Keratinocyte (primary cell): ENCODE results near the gene MSS51. TPM values are rescaled to one million over a fixed set of nuclear protein-coding genes. Genes with fewer than 3 reads are reported as not detected.

Source experiments
- DNase-seq: peaks from one replicate; pipeline ENCODE4 v3.0.0-alpha.2; 2011; ENCODE audit warnings: low read depth, missing footprints, low spot score
- FAIRE-seq: peaks from 2 replicates; lab custom pipeline; 2011; peaks lifted over from hg19 to GRCh38; lab: Jason Lieb, UNC
- H2AFZ ChIP-seq: 2 replicates; pipeline ENCODE4 v1.6.0; 2012; ENCODE audit warnings: low read length, control low read depth, inconsistent platforms; ENCODE audit not compliant: control insufficient read depth
- H3K27ac ChIP-seq: 2 replicates; pipeline ENCODE4 v1.5.1; 2011; ENCODE audit warnings: low read length; ENCODE audit not compliant: control insufficient read depth, insufficient read depth
- H3K27me3 ChIP-seq: 3 replicates; pipeline ENCODE4 v1.6.0; 2011; ENCODE audit warnings: low read length; ENCODE audit not compliant: control insufficient read depth, insufficient read depth; ENCODE audit errors: extremely low read depth
- H3K36me3 ChIP-seq, 2 experiments: 2 replicates in 1 of 2; 3 replicates in 1 of 2; pipeline ENCODE4 v1.5.1; 2011; ENCODE audit warnings: low read length in 2 of 2, mild to moderate bottlenecking in 1 of 2; ENCODE audit not compliant: control insufficient read depth in 2 of 2, insufficient read depth in 2 of 2; ENCODE audit errors: extremely low read depth in 1 of 2
- H3K4me1 ChIP-seq: 3 replicates; pipeline ENCODE4 v1.5.1; 2011; ENCODE audit warnings: low read length; ENCODE audit not compliant: control insufficient read depth, insufficient read depth; ENCODE audit errors: extremely low read depth
- H3K4me2 ChIP-seq: 3 replicates; pipeline ENCODE4 v1.6.0; 2011; ENCODE audit warnings: low read depth, low read length; ENCODE audit not compliant: control insufficient read depth, insufficient read depth; ENCODE audit errors: extremely low read depth
- H3K4me3 ChIP-seq, 3 experiments: fragments of 200-600 bp in 1 of 3; sonication (generic) in 1 of 3; 2 replicates in 2 of 3; 3 replicates in 1 of 3; pipeline ENCODE4 v1.5.1; 2011 to 2016; ENCODE audit warnings: low read length in 3 of 3, mild to moderate bottlenecking in 3 of 3, control low read depth in 2 of 3, inconsistent platforms in 1 of 3, low read depth in 1 of 3, mixed read lengths in 1 of 3, mixed run types in 1 of 3, moderate library complexity in 1 of 3; ENCODE audit not compliant: control insufficient read depth in 2 of 3, insufficient read depth in 2 of 3; ENCODE audit errors: extremely low read depth in 1 of 3
- H3K79me2 ChIP-seq: 2 replicates; pipeline ENCODE4 v1.6.0; 2012; ENCODE audit warnings: low read length; ENCODE audit not compliant: control insufficient read depth, insufficient read depth
- H3K9ac ChIP-seq: 3 replicates; pipeline ENCODE4 v1.6.0; 2011; ENCODE audit warnings: low read length; ENCODE audit not compliant: control insufficient read depth, insufficient read depth; ENCODE audit errors: extremely low read depth
- H3K9me1 ChIP-seq: 3 replicates; pipeline ENCODE4 v1.6.0; 2011; ENCODE audit warnings: low read length; ENCODE audit not compliant: control insufficient read depth, insufficient read depth; ENCODE audit errors: extremely low read depth
- H3K9me3 ChIP-seq: 2 replicates; pipeline ENCODE4 v1.5.1; 2012; ENCODE audit warnings: low read depth, low read length; ENCODE audit not compliant: control insufficient read depth
- H4K20me1 ChIP-seq: 3 replicates; pipeline ENCODE4 v1.6.0; 2011; ENCODE audit warnings: low read length; ENCODE audit not compliant: control insufficient read depth, insufficient read depth; ENCODE audit errors: extremely low read depth
- CTCF ChIP-seq, 3 experiments: IDR thresholded peaks in 1 of 3; conservative IDR thresholded peaks in 1 of 3; optimal IDR thresholded peaks in 1 of 3; 2 replicates in 2 of 3; 3 replicates in 1 of 3; pipeline versions ENCODE3 to v1.5.1; 2011; ENCODE audit warnings: low read length in 3 of 3, mild to moderate bottlenecking in 3 of 3, moderate library complexity in 2 of 3, control low read depth in 1 of 3, inconsistent platforms in 1 of 3; ENCODE audit not compliant: insufficient read depth in 2 of 3; ENCODE audit errors: extremely low read depth in 1 of 3
- EZH2 ChIP-seq: IDR thresholded peaks from one replicate; pipeline ENCODE4 v1.6.1; 2012; ENCODE audit warnings: inconsistent platforms, mild to moderate bottlenecking, low read length, moderate library complexity
- dilution Hi-C: fragments of 300-500 bp; cut with MboI; formaldehyde crosslinking; loops from one replicate; pipeline ENCODE4 v1.7.0; 2020; ENCODE audit warnings: low sequenced_read_pairs; ENCODE audit not compliant: extremely low pct_ligation_motif_present
- polyA plus RNA-seq, 5 experiments: library from polyadenylated mRNA; depleted of rRNA in 3 of 5; stranded (reverse) in 3 of 5; stranded (forward) in 1 of 5; unstranded in 1 of 5; fragments of >200 nt; gene quantifications; 1 replicate in 1 of 5; 2 replicates in 3 of 5; 3 replicates in 1 of 5; pipeline versions ENCODE4 v1.2.1 to v1.2.3, GENCODE V29; 2011 to 2012; ENCODE audit warnings: missing spikeins in 2 of 5, low read depth in 1 of 5, low replicate concordance in 1 of 5

MSS51 gene
- polyA plus RNA-seq, 1 donor (not counting 4 experiments of a cell fraction or from before 2014, with no cell fraction given): 1.3 TPM

GRCh38 chr10:73439055-73439454 is 5.7 kb upstream of the MSS51 start:
- no peak overlapping the region for H3K9ac ChIP-seq
- no peaks in the 10 kb centered on the region for H3K79me2 ChIP-seq
- H3K27me3 ChIP-seq: no peaks in the 10 kb centered on the region
- no peaks in the 10 kb centered on the region for H3K9me3 ChIP-seq
- no peak for FAIRE-seq
- no peak overlapping the region for H3K4me2 ChIP-seq
- no peak for TF ChIP-seq EZH2
- no peak for TF ChIP-seq CTCF (optimal IDR thresholded peaks at IDR 0.05 in 1 of 3, IDR thresholded peaks at IDR 0.05 in 1 of 3, conservative IDR thresholded peaks at IDR 0.05 in 1 of 3; ENCODE audit: extremely low read depth in 1 of 3, insufficient read depth in 2 of 3, low read length in 3 of 3)
- no peak overlapping the region for H3K27ac ChIP-seq
- dilution Hi-C loops: no loop called here
- H3K4me1 ChIP-seq: peaks cover 8% of the 10 kb centered on the region
- no peak overlapping the region for H3K4me3 ChIP-seq
- peaks cover 4 to 6% of the 10 kb centered on the region in 2 experiments for H3K36me3 ChIP-seq
- H4K20me1 ChIP-seq: no peaks in the 10 kb centered on the region
- no peaks in the 10 kb centered on the region for H3K9me1 ChIP-seq
- DNase-seq: no peak
- no peak overlapping the region for H2AFZ ChIP-seq

GRCh38 chr10:73432646-73433537 is 469 bp downstream of the MSS51 start:
- H3K4me2 ChIP-seq: no peak overlapping the region
- no peak overlapping the region for H2AFZ ChIP-seq
- dilution Hi-C loops: no loop called here
- H3K79me2 ChIP-seq: no peaks in the 10 kb centered on the region
- no peak overlapping the region for H3K4me3 ChIP-seq
- no peak for DNase-seq
- H3K4me1 ChIP-seq: no peaks in the 10 kb centered on the region
- no peaks in the 10 kb centered on the region for H3K9me3 ChIP-seq
- H3K27ac ChIP-seq: no peak overlapping the region
- no peaks in the 10 kb centered on the region for H3K9me1 ChIP-seq
- TF ChIP-seq EZH2: no peak
- TF ChIP-seq CTCF (optimal IDR thresholded peaks at IDR 0.05 in 1 of 3, IDR thresholded peaks at IDR 0.05 in 1 of 3, conservative IDR thresholded peaks at IDR 0.05 in 1 of 3; ENCODE audit: extremely low read depth in 1 of 3, insufficient read depth in 2 of 3, low read length in 3 of 3): no peak
- H3K36me3 ChIP-seq: peaks cover 3 to 6% of the 10 kb centered on the region in 2 experiments
- no peak overlapping the region for H3K9ac ChIP-seq
- H3K27me3 ChIP-seq: no peaks in the 10 kb centered on the region
- no peak for FAIRE-seq
- H4K20me1 ChIP-seq: no peaks in the 10 kb centered on the region
